A549 treated with AZD9567 at 1 μM for 4 hours (cell line): ENCODE data around the gene ABL1. TPM values are rescaled to one million over a fixed set of nuclear protein-coding genes. Genes with fewer than 3 reads are reported as not detected.

Experiments used
- total RNA-seq: library from RNA; stranded (reverse); fragments of 200-300 nt; extraction: Qiagen RNA extraction; gene quantifications from 5 replicates; pipeline ENCODE4 v1.2.3, GENCODE V29; 2022; ENCODE audit not compliant: insufficient read depth

The ABL1 gene
- 37.3 to 49.4 TPM (median 46.5 TPM) in 5 replicates for total RNA-seq

GRCh38 chr9:130834371-130835336 lies at the start of gene ABL1:
TSS of gene ABL1 (plus strand) at chr9:130835254. CDS start at chr9:130835447, 193 bp downstream.

GRCh38 chr9:130896233-130897014 lies 61.4 kb downstream of the ABL1 start, which contains the start of gene QRFP:
TSS of gene QRFP (minus strand) at chr9:130896812. CDS start at chr9:130893838, 2,974 bp downstream.

Other genes with a start within 250 kb of the ABL1 start
- gene PRDM12, start 170.7 kb upstream of the ABL1 start, total RNA-seq: 0.29 to 0.35 TPM (median 0.32 TPM) in 4 of 5 replicates, not detected in the other
- 50.0 to 72.0 TPM (median 53.7 TPM) in 5 replicates for gene EXOSC2, start 141.5 kb upstream of the ABL1 start, total RNA-seq
- gene QRFP, start 61.6 kb downstream of the ABL1 start, total RNA-seq: not detected in 5 replicates
- gene FIBCD1, start 104.0 kb downstream of the ABL1 start, total RNA-seq: 10.5 to 15.5 TPM (median 12.2 TPM) in 5 replicates
- gene LAMC3, start 173.9 kb downstream of the ABL1 start, total RNA-seq: 1.3 to 2.6 TPM (median 2.2 TPM) in 5 replicates